HEK293 (cell line): ENCODE measurements around the gene SENP1.
A peak's percentile ranks its signal among the peaks of the same experiment; 100 is the strongest.

ENCODE experiments used
- CTCF ChIA-PET: fragments of 350-600 bp; formaldehyde crosslinking; extraction: SDS; loops from one replicate; lab custom pipeline; 2021; ENCODE audit warnings: antibody characterized with exemption; lab: Yijun Ruan, JAX
- POLR2A ChIA-PET: fragments of 300-600 bp; formaldehyde crosslinking; extraction: SDS; loops from one replicate; lab custom pipeline; 2020; ENCODE audit warnings: antibody characterized with exemption, inconsistent platforms; lab: Yijun Ruan, JAX
- H3K27ac ChIP-seq: fragments of 200-500 bp; sonication (Bioruptor generic); 2 replicates; pipeline ENCODE4 v1.5.1; 2014; ENCODE audit warnings: low read depth, low read length, control low read depth, inconsistent platforms; ENCODE audit errors: extremely low read depth
- H3K36me3 ChIP-seq, 2 experiments: fragments of 200-500 bp in 1 of 2; sonication (Bioruptor generic) in 1 of 2; 1 replicate in 1 of 2; 2 replicates in 1 of 2; pipeline ENCODE4 v1.5.1; 2014 to 2017; ENCODE audit warnings: inconsistent platforms in 2 of 2, low read length in 2 of 2; ENCODE audit not compliant: control insufficient read depth in 2 of 2, insufficient read depth in 1 of 2
- H3K4me1 ChIP-seq: fragments of 200-500 bp; sonication (Bioruptor generic); 2 replicates; pipeline ENCODE4 v1.5.1; 2014; ENCODE audit warnings: mild to moderate bottlenecking, low read length, inconsistent platforms; ENCODE audit not compliant: control insufficient read depth, insufficient read depth
- H3K4me3 ChIP-seq: 2 replicates; pipeline ENCODE4 v1.5.1; 2011; ENCODE audit warnings: low read depth, mild to moderate bottlenecking, control low read depth, low read length, moderate library complexity
- H3K9me3 ChIP-seq: fragments of 200-500 bp; sonication (Bioruptor generic); 2 replicates; pipeline ENCODE4 v1.5.1; 2014; ENCODE audit warnings: low read depth, low read length, inconsistent platforms; ENCODE audit not compliant: control insufficient read depth, insufficient read depth
- EGR2 ChIP-seq: fragments of 450-650 bp; formaldehyde crosslinking; IDR thresholded peaks from 2 replicates; pipeline ENCODE4 v1.5.1; 2016; ENCODE audit warnings: low read depth, missing biosample characterization, missing genetic modification characterization
- HOXC10 ChIP-seq: sonication (generic); formaldehyde crosslinking; IDR thresholded peaks from 2 replicates; pipeline ENCODE4 v1.8.1; 2023; ENCODE audit warnings: mild to moderate bottlenecking, missing genetic modification reagents
- IKZF3 ChIP-seq: fragments of 450-650 bp; IDR thresholded peaks from 2 replicates; pipeline ENCODE4 v1.5.0; 2018; ENCODE audit warnings: missing biosample characterization, mild to moderate bottlenecking, missing genetic modification characterization, moderate library complexity
- KLF10 ChIP-seq: fragments of 450-650 bp; IDR thresholded peaks from 2 replicates; pipeline ENCODE4 v1.5.1; 2018; ENCODE audit warnings: missing biosample characterization, mild to moderate bottlenecking, missing genetic modification characterization
- SCRT1 ChIP-seq: fragments of 450-650 bp; formaldehyde crosslinking; IDR thresholded peaks from 2 replicates; pipeline ENCODE4 v1.5.1; 2016; ENCODE audit warnings: missing biosample characterization, missing genetic modification characterization, borderline replicate concordance
- ZBTB8A ChIP-seq: fragments of 450-650 bp; formaldehyde crosslinking; IDR thresholded peaks from 2 replicates; pipeline ENCODE4 v1.5.1; 2016; ENCODE audit warnings: missing biosample characterization, missing genetic modification characterization
- ZNF16 ChIP-seq: fragments of 450-650 bp; formaldehyde crosslinking; IDR thresholded peaks from 2 replicates; pipeline ENCODE4 v1.5.1; 2016; ENCODE audit warnings: low read depth, missing biosample characterization, missing genetic modification characterization
- ZNF24 ChIP-seq: fragments of 450-650 bp; formaldehyde crosslinking; IDR thresholded peaks from 2 replicates; pipeline ENCODE4 v1.5.1; 2016; ENCODE audit warnings: missing biosample characterization, missing genetic modification characterization
- ZNF473 ChIP-seq: fragments of 450-650 bp; formaldehyde crosslinking; IDR thresholded peaks from 2 replicates; pipeline ENCODE4 v1.5.1; 2017; ENCODE audit warnings: missing biosample characterization, missing genetic modification characterization
- ZNF76 ChIP-seq: fragments of 450-650 bp; formaldehyde crosslinking; IDR thresholded peaks from 2 replicates; pipeline ENCODE4; 2016; ENCODE audit warnings: low read depth, missing biosample characterization, missing genetic modification characterization, borderline replicate concordance
- ZNF843 ChIP-seq: fragments of 450-650 bp; formaldehyde crosslinking; IDR thresholded peaks from 2 replicates; pipeline ENCODE4 v1.5.1; 2016; ENCODE audit warnings: missing biosample characterization, missing genetic modification characterization
- TF ChIP-seq, protein P1 (sequence below): fragments of 450-650 bp; formaldehyde crosslinking; IDR thresholded peaks from 2 replicates; pipeline ENCODE4 v1.5.1; 2017; ENCODE audit warnings: missing biosample characterization, mild to moderate bottlenecking, missing genetic modification characterization, moderate library complexity
- TF ChIP-seq, protein P2 (sequence below): fragments of 450-650 bp; formaldehyde crosslinking; IDR thresholded peaks from 2 replicates; pipeline ENCODE4; 2016; ENCODE audit warnings: missing biosample characterization, missing genetic modification characterization
- TF ChIP-seq, protein P3 (sequence below): fragments of 450-650 bp; formaldehyde crosslinking; IDR thresholded peaks from 2 replicates; pipeline ENCODE4 v1.5.1; 2016; ENCODE audit warnings: missing biosample characterization, missing genetic modification characterization, borderline replicate concordance
- TF ChIP-seq, protein P4 (sequence below): fragments of 450-650 bp; formaldehyde crosslinking; IDR thresholded peaks from 2 replicates; pipeline ENCODE4 v1.5.1; 2016; ENCODE audit warnings: missing biosample characterization, missing genetic modification characterization, low read depth
- TF ChIP-seq, protein P5 (sequence below): fragments of 450-650 bp; formaldehyde crosslinking; IDR thresholded peaks from 2 replicates; pipeline ENCODE4 v1.5.1; 2016; ENCODE audit warnings: missing biosample characterization, missing genetic modification characterization

Gene SENP1

DNA sequence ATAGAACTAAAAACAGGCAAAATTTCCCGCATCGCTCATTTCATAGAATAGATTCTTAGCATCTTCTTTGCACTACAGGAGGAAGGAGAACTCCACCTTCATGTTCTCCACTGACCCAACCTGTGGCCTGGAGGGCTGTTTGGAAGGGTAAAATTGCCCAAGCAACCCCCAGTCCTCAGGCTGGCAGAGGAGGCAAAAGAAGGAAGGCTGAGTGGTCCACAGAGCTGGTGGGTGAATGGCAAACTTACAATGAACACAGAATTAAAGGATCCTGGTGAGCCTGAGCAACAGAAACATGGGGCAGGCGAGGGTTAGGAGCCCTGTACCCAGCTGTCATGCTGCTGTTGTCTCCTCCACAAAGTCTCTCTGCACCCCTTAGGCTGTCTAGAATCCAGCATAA, 25.1 kb downstream of the SENP1 start:
- H3K4me1 ChIP-seq: no peaks in the 10 kb centered on the region
- H3K9me3 ChIP-seq: no peaks in the 10 kb centered on the region
- H3K36me3 ChIP-seq: peaks cover 45 to 58% of the 10 kb centered on the region in 2 experiments
- TF ChIP-seq EGR2 (no peak), ZNF76 (tag by site-specific recombination) (no peak), ZNF16 (tag by site-specific recombination) (no peak), ZNF843 (no peak), SCRT1 (tag by site-specific recombination) (no peak), ZNF473 (tag by site-specific recombination) (no peak)
- TF ChIP-seq, protein P1, sequence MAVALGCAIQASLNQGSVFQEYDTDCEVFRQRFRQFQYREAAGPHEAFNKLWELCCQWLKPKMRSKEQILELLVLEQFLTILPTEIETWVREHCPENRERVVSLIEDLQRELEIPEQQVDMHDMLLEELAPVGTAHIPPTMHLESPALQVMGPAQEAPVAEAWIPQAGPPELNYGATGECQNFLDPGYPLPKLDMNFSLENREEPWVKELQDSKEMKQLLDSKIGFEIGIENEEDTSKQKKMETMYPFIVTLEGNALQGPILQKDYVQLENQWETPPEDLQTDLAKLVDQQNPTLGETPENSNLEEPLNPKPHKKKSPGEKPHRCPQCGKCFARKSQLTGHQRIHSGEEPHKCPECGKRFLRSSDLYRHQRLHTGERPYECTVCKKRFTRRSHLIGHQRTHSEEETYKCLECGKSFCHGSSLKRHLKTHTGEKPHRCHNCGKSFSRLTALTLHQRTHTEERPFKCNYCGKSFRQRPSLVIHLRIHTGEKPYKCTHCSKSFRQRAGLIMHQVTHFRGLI (tag by site-specific recombination): no peak
- TF ChIP-seq, protein P2, sequence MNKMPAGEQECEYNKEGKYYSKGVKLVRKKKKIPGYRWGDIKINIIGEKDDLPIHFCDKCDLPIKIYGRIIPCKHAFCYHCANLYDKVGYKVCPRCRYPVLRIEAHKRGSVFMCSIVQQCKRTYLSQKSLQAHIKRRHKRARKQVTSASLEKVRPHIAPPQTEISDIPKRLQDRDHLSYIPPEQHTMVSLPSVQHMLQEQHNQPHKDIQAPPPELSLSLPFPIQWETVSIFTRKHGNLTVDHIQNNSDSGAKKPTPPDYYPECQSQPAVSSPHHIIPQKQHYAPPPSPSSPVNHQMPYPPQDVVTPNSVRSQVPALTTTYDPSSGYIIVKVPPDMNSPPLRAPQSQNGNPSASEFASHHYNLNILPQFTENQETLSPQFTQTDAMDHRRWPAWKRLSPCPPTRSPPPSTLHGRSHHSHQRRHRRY (tag by site-specific recombination): no peak
- TF ChIP-seq, protein P3, sequence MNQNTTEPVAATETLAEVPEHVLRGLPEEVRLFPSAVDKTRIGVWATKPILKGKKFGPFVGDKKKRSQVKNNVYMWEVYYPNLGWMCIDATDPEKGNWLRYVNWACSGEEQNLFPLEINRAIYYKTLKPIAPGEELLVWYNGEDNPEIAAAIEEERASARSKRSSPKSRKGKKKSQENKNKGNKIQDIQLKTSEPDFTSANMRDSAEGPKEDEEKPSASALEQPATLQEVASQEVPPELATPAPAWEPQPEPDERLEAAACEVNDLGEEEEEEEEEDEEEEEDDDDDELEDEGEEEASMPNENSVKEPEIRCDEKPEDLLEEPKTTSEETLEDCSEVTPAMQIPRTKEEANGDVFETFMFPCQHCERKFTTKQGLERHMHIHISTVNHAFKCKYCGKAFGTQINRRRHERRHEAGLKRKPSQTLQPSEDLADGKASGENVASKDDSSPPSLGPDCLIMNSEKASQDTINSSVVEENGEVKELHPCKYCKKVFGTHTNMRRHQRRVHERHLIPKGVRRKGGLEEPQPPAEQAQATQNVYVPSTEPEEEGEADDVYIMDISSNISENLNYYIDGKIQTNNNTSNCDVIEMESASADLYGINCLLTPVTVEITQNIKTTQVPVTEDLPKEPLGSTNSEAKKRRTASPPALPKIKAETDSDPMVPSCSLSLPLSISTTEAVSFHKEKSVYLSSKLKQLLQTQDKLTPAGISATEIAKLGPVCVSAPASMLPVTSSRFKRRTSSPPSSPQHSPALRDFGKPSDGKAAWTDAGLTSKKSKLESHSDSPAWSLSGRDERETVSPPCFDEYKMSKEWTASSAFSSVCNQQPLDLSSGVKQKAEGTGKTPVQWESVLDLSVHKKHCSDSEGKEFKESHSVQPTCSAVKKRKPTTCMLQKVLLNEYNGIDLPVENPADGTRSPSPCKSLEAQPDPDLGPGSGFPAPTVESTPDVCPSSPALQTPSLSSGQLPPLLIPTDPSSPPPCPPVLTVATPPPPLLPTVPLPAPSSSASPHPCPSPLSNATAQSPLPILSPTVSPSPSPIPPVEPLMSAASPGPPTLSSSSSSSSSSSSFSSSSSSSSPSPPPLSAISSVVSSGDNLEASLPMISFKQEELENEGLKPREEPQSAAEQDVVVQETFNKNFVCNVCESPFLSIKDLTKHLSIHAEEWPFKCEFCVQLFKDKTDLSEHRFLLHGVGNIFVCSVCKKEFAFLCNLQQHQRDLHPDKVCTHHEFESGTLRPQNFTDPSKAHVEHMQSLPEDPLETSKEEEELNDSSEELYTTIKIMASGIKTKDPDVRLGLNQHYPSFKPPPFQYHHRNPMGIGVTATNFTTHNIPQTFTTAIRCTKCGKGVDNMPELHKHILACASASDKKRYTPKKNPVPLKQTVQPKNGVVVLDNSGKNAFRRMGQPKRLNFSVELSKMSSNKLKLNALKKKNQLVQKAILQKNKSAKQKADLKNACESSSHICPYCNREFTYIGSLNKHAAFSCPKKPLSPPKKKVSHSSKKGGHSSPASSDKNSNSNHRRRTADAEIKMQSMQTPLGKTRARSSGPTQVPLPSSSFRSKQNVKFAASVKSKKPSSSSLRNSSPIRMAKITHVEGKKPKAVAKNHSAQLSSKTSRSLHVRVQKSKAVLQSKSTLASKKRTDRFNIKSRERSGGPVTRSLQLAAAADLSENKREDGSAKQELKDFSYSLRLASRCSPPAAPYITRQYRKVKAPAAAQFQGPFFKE (tag by site-specific recombination): no peak
- H3K4me3 ChIP-seq: no peak overlapping the region
- CTCF ChIA-PET: no interaction called here
- no peak overlapping the region for H3K27ac ChIP-seq
- POLR2A ChIA-PET: no interaction called here

DNA sequence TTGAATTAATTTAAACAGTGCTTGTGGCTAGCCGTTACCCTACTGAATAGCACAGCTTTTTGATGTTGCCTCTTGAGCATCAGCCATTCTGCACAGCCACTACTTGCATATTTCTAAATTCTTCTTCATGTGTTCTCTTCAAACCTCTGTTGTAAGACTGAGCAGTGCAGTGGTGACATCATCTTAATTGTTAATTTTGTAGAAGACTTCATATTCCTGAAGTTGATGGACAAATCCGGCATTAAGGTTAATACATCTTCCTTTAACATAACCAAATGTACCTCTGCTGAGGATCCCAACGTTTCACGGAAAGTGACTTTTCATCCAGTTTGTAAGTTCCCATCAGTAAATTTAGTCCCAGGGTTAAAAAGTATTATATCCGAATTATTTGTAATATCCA, 25.6 kb downstream of the SENP1 start:
- Histone ChIP-seq H3K27ac (no peak overlapping the region), H3K9me3 (no peaks in the 10 kb centered on the region), H3K36me3 (peaks cover 43 to 56% of the 10 kb centered on the region in 2 experiments), H3K4me3 (no peak overlapping the region), H3K4me1 (no peaks in the 10 kb centered on the region)
- TF ChIP-seq ZNF24 (tag by site-specific recombination): no peak
- TF ChIP-seq, protein P4, sequence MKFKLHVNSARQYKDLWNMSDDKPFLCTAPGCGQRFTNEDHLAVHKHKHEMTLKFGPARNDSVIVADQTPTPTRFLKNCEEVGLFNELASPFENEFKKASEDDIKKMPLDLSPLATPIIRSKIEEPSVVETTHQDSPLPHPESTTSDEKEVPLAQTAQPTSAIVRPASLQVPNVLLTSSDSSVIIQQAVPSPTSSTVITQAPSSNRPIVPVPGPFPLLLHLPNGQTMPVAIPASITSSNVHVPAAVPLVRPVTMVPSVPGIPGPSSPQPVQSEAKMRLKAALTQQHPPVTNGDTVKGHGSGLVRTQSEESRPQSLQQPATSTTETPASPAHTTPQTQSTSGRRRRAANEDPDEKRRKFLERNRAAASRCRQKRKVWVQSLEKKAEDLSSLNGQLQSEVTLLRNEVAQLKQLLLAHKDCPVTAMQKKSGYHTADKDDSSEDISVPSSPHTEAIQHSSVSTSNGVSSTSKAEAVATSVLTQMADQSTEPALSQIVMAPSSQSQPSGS: 0 out of 2 replicates have a peak, but pooled peaks have one; percentile 37
- no peak for TF ChIP-seq KLF10 (tag by site-specific recombination)
- TF ChIP-seq HOXC10 (CRISPR knock-in tag): no peak
- TF ChIP-seq, protein P5, sequence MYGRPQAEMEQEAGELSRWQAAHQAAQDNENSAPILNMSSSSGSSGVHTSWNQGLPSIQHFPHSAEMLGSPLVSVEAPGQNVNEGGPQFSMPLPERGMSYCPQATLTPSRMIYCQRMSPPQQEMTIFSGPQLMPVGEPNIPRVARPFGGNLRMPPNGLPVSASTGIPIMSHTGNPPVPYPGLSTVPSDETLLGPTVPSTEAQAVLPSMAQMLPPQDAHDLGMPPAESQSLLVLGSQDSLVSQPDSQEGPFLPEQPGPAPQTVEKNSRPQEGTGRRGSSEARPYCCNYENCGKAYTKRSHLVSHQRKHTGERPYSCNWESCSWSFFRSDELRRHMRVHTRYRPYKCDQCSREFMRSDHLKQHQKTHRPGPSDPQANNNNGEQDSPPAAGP (tag by site-specific recombination): no peak
- no peak for TF ChIP-seq IKZF3
- TF ChIP-seq ZBTB8A (tag by site-specific recombination): no peak
- POLR2A ChIA-PET: no interaction called here
- CTCF ChIA-PET: interaction anchor here (0.6 kb wide), 1 partner anchor 1409 kb away, joined by 3 read pairs; no protein-coding TSS in a partner anchor
